Adrenal gland (tissue), 5 donors: ENCODE measurements around the gene PURA.

ENCODE experiments used
- POLR2A ChIP-seq, 2 donors: fragments of 450-650 bp; IDR thresholded peaks; one replicate each; pipeline ENCODE4 v1.6.1; 2017; ENCODE audit warnings: antibody characterized with exemption in 2 of 2, mild to moderate bottlenecking in 2 of 2, moderate library complexity in 1 of 2
- TF ChIP-seq, protein P1 (sequence below), 6 experiments: fragments of 450-650 bp in 4 of 6; fragments of 200-600 bp in 2 of 6; sonication (generic) in 1 of 6; IDR thresholded peaks; 1 replicate in 5 of 6; 2 replicates in 1 of 6; pipeline versions ENCODE4 v1.5.1 to v1.8.0; 2016 to 2021; ENCODE audit warnings: antibody characterized with exemption in 6 of 6, mild to moderate bottlenecking in 2 of 6, moderate library complexity in 1 of 6
- donor health status: DM: no; HTN: no; CAD: no.

DNA sequence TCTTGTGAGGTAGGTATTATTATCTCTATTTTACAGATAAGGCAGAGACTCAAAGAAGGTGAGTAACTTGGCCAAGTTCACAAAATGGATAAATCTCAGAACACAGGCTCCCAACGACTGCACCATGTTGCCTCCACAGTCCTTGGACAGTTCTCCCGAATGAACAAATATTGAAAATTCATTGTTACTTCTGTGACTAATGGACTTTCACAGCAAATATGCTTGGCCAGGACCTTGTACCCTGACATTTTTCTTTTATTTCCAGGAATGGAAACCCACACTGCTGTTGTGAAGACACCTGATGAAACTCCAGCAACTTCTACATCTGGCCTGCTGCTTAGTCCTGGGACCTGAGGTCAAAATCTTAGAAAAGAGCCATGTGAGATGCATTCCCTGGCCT lies 58.6 kb downstream of the PURA start:
- TF ChIP-seq, protein P1, sequence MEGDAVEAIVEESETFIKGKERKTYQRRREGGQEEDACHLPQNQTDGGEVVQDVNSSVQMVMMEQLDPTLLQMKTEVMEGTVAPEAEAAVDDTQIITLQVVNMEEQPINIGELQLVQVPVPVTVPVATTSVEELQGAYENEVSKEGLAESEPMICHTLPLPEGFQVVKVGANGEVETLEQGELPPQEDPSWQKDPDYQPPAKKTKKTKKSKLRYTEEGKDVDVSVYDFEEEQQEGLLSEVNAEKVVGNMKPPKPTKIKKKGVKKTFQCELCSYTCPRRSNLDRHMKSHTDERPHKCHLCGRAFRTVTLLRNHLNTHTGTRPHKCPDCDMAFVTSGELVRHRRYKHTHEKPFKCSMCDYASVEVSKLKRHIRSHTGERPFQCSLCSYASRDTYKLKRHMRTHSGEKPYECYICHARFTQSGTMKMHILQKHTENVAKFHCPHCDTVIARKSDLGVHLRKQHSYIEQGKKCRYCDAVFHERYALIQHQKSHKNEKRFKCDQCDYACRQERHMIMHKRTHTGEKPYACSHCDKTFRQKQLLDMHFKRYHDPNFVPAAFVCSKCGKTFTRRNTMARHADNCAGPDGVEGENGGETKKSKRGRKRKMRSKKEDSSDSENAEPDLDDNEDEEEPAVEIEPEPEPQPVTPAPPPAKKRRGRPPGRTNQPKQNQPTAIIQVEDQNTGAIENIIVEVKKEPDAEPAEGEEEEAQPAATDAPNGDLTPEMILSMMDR (IDR thresholded peaks at IDR 0.05), result no peak
- TF ChIP-seq POLR2A (IDR thresholded peaks at IDR 0.05), result no peak
